Effector CD8-positive, alpha-beta T cell (primary cell): ENCODE results near the gene TPO.
"Not testable (repeated sequence)": the region's sequence is repeated elsewhere in the genome, so short reads cannot be mapped to it uniquely, and the experiment has no call there.

Experiments
- DNase-seq: peaks from one replicate; lab custom pipeline; 2025; lab: John Stamatoyannopoulos, UW

Gene TPO

DNA sequence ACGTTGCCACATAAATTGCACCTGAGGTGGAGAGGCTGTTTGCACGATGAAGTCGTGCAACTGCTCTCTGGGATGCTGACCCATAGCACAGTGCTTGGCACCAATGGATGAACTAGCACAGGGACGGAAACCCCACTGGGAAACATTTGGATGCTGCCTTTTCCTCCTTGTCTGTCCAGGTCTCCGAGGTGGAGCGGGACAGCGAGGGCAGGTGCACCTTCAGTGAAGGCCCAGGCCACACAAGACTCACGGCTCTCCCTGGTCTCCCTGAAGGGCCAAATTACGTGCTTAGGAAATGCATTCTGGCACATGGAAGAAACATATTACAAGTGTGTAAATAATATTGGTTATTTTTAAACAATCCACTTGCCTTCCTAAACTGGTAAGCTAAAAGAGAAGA lies 70.3 kb downstream of the TPO start:
- no peak for DNase-seq

DNA sequence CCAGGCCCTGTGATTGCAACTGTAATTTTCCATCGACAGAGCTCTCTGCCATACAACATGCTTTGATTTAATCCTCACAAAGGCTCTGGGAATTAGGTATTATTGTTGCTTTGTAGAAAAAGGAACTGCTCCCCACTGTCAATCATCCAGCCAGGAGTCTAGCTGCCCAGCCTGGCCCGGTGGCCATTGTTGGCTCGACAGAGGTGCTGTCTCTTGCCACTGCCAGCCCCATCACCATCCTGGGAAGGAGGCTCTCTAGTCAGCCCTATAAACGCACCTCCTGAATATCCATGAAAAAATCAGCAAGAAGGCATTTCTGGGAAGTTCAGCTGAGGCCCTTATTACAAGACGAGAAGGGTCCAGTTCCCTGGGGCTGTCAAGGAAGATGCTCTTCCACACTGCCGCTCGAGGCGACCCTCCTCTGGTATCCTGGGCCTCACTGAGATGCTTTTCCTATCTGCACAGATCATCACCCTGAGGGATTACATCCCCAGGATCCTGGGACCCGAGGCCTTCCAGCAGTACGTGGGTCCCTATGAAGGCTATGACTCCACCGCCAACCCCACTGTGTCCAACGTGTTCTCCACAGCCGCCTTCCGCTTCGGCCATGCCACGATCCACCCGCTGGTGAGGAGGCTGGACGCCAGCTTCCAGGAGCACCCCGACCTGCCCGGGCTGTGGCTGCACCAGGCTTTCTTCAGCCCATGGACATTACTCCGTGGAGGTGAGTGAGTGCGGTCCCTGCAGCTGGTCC lies 71.0 kb downstream of the TPO start:
- no peak for DNase-seq

DNA sequence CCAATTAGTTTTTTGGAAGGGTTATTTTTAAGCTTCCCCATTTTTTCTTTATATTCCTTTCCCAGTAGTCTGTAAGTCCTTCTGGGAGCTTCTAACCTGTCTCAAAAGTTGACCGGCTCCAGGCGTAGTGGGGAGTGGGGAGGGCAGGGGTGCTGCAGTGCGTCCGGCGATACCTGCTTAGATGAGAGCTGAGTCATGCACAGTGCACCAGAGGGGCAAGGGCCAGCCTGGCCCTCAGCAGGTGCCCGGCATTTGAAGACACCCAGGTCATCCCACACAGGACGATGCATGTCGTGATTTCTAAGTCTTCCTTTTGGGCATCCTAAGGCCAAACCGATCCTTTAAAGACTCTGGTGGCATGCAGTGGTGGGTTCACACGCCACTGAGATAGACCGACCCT lies 73.4 kb downstream of the TPO start:
- no peak for DNase-seq

DNA sequence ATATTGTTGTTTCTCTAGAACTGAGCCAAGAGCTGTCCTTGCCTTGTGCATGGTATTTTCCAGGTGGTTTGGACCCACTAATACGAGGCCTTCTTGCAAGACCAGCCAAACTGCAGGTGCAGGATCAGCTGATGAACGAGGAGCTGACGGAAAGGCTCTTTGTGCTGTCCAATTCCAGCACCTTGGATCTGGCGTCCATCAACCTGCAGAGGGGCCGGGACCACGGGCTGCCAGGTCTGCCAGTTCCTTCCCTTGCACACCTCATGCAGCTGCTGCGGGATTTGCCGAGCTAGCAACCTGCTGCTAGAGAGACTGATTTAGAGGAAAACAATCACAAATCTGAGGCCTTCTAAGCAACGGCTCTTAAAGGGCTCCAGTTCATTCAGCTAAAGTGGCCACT lies 74.5 kb downstream of the TPO start:
- DNase-seq: no peak

DNA sequence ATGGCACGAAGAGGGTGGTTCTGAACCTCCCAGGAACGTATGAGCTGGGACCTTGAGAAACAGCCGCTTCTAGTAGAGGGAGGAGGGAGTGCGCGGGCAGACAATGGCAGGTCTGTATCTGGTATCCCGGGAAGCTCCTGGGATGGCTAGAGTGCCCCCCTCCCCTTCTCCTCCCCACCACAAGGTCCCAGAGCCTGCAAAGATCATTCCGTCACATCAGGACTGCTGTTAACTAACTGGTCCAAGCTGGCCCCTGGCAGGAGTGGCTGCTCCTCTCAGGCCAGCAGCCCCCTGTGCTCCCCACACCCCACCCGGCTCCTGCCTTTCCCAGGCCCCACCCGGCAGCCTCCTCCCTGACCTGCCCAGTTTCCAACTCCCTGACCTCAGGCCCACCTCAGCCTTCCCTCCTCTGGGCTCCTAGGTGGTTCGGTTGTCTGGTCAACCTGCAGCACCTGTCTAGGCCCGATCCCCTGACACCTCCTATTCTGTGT lies 75.0 kb downstream of the TPO start:
- DNase-seq: no peak

DNA sequence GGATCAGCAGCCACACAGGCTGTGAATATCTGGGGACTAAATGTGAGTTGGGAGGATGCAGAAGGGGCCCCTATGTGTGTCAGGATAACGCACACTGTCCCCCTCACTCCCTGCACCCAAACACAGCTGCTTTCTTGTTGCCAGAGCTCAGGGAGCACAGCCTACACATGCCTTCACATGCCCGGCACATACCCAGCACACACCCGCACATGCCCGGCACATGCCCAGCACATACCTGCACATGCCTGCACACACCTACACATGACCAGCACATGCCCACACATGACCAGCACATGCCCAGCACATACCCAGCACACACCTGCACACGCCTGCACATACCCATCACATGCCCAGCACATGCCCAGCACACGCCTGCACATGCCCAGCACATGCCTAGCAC lies 75.6 kb downstream of the TPO start:
- DNase-seq: no peak

DNA sequence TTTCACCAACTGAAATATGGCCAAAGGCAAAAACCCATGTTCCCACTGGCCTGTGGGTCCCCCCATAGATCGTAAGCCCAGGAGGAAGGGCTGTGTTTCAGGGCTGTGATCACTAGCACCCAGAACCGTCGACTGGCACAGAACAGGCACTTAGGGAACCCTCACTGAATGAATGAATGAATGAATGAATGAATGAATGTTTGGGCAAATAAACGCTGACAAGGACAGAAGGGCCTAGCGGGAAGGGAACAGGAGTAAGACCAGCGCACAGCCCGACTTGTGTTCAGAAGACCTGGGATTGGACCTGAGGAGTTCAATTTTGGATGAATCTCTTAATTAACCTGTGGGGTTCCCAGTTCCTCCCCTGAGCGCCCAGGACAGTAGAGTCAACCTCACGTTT lies 76.2 kb downstream of the TPO start:
- no peak for DNase-seq

DNA sequence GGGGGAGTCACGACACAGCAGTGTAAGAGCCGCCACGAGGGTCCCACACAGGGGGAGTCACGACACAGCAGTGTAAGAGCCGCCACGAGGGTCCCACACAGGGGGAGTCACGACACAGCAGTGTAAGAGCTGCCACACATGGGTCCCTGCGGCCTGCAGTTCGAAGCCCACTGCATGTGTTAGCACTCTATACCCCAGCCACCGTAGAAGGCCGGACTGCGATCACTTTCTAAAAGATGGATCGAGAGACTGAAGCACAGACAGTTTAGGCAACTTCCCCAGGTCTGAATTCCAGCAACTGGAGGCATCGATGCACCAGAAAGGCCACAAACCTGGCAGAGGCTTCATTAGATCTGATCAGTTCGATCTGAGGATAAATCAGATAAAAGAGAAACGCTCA lies 77.1 kb downstream of the TPO start:
- DNase-seq: not testable (repeated sequence)

DNA sequence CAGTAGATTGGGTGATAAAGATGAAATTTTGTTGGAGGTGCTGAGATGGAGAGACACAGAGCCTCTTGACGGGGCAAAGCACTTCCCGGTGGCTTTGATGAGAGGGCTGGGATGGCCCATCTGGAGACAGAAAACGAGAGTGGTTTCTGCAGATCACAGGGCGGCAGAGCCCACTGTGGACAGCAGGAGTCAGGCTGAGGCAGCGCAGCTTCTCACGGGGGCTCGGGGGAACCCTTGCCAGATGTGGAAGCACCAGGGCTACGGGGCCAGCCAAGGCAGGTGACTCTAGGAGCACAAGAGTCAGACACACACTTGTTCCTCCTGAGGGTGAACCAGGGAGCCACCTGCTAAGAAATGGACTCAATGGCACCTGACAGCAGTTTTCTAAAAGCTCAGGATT lies 78.5 kb downstream of the TPO start:
- DNase-seq: no peak

DNA sequence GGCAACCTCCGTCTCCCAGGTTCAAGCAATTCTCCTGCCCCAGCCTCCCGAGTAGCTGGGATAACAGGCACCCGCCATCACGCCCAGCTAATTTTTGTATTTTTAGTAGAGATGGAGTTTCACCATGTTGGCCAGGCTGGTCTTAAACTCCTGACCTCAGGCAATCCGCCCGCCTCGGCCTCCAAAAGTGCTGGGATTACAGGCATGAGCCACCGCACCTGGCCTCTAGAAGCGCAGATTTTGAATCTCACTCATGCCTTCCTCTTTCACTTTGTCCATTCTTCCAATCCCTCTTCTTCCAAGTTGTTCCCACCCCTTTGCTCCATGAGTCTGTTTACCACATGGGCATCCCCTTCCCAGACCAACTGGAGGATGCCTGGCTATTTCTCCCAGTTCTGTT lies 79.0 kb downstream of the TPO start:
- DNase-seq: not testable (repeated sequence)

DNA sequence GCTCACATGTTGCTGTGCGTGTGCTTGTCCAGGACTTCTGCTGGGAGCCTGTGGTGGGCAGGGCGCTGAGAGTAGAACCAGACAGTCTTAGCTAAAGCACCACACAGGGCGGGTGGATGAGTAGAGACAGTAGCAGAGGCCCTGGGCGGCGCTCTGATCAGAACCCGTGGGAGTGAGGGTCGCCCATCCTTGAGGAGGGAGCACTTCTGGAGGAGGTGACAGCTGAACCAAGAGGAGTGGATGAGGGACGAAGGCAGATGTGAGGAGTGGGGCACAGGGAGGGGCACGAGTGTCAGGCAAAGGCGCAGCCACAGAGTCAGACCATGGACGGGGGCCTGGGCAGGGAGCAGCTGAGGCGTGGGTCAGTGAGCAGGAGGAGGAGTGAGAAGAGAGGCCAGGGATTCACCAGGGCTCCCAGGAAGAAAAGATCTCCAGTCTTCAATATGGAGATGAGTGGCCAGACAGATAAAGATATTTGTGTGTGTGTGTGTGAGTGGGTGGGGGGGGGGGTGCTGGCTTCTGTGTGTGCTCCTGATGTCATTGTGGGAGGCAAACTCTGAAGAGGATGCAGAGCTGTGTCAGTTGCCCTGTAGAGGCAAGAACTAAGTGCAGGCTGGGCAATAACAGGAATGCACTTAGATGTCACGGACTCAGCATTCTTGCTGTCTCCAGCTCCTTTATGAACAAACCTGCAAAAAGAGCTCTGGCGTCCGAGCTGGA lies 79.6 kb downstream of the TPO start:
- no peak for DNase-seq

DNA sequence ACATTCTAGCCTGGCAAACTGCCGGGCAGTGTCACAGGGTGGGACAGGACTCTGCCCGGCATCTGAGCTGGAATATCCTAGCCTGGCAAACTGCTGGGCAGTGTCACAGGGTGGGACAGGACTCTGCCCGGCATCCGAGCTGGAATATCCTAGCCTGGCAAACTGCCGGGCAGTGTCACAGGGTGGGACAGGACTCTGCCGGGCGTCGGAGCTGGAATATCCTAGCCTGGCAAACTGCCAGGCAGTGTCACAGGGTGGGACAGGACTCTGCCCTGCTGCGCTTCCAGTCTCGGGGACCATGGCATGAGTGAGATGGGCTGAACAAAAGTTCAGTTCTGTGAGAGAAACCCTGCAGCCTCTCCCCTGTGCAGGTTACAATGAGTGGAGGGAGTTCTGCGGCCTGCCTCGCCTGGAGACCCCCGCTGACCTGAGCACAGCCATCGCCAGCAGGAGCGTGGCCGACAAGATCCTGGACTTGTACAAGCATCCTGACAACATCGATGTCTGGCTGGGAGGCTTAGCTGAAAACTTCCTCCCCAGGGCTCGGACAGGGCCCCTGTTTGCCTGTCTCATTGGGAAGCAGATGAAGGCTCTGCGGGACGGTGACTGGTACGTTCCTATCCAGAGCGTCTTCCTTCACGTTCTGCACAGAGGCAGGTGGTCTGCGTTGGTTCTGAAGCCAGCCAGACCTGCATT lies 80.3 kb downstream of the TPO start:
- no peak for DNase-seq

DNA sequence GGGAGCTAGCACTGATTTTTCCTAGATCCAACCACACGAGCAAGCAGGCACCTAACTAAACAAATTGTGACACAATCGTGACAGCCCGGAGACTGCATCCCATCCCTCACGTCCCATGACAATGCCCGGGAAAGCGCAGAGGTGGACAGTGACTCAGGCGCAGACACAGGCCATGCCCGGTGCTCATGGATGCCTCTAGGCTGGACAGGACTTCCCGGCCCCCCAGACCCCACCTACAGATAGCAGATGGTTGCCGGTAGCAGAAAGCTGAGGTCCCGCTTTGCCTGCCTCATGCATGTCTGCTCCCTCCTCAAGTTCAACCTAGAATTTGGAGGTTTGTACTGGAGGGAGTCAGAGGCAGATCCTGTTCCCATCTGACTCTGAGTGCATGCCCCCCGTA lies 81.0 kb downstream of the TPO start:
- no peak for DNase-seq

DNA sequence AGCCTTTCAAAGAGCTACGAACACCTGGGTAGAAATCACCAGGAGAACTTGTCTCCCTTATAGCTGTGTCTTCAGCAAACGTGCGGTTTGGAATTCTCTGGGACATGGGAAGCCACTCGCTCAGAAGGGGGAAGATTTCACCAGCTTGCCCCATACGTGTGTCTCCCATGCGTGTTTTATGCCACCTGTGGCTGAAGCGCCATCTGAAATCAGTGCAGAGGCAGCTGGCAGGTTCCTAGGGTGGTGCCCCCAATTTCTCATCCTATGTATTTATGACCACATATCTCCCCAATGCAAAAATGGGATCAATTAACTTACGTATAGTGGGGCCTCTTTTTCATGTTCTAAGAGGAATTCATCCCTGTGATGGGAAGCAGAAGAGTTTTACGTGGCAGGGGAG lies 81.6 kb downstream of the TPO start:
- no peak for DNase-seq

DNA sequence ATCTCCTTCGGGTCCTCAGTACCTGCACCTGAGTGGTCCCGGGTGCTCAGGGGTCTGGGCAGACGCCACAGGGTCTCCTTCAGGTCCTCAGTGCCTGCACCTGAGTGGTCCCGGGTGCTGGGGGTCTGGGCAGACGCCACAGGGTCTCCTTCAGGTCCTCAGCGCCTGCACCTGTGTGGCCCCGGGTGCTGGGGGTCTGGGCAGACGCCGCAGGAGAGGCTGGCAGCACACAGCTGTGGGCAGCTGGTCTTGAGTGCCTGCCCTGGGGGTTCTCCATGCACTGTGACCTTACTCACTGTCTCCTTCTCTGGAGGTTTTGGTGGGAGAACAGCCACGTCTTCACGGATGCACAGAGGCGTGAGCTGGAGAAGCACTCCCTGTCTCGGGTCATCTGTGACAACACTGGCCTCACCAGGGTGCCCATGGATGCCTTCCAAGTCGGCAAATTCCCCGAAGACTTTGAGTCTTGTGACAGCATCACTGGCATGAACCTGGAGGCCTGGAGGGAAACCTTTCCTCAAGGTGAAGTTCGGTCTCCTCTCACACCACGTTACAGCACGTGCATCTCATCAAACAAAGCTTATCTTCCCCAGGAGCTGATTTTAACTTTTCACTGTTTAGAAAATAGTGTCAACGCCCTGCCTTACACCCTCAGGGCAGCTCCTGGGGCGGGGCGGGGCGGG lies 82.6 kb downstream of the TPO start:
- DNase-seq: no peak

DNA sequence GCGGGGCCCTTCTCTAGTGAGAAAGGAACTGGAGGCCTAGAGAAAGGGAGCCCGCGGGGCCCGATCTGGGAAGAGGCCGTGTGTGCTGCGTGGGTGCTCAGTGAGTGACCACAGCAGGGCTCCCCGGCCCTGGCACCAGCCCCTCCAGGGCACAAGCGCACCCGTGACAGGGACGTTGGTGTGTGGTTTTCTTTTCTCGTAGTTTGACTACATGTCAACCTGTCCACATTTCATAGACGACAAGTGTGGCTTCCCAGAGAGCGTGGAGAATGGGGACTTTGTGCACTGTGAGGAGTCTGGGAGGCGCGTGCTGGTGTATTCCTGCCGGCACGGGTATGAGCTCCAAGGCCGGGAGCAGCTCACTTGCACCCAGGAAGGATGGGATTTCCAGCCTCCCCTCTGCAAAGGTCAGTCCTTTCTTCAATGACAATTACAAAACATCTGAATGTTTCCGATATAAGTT lies 83.1 kb downstream of the TPO start:
- DNase-seq: no peak

DNA sequence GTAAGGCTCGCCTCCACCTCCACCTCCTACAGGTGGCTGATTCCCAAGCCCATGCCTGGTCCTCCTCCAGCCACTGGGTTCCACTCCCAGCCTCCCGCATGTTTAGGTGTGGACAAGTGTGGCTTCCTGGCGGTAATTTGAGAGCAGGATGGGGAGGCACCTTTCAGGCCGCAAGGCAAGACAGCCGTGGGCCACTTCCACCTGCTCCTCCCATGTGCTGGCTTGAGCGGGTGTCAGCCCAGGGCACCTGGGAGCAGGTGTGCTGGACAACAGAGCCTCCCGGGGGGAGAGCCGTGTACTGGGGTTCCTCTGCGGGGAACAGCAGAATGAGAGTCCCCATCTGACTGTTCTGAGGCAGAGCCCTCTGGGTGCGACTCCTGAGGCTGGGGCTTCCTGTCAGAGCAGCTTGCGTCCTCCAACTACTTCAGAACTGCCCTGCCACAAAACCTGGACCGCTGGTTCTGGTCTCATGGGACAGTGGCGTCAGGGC lies 83.9 kb downstream of the TPO start:
- no peak for DNase-seq

DNA sequence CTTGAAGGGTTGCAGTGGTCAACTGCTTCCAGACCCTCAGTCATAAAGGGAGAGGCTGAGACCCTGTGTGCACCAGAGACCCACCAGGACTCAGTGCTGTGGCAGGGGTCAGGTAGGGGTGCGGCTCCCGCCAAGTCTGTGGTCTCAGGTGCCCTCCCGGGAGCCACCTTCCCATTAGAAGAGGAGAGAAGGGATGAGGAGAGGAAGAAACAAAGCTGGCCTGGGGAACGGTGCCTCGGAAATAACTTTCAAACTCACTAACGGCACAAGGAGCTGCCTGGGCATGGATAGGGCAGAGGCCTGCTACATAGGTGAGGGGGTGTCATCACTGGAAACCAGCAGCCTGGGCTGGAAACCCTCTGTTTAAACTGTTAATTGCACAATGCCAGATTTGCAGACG lies 84.9 kb downstream of the TPO start:
- no peak for DNase-seq

DNA sequence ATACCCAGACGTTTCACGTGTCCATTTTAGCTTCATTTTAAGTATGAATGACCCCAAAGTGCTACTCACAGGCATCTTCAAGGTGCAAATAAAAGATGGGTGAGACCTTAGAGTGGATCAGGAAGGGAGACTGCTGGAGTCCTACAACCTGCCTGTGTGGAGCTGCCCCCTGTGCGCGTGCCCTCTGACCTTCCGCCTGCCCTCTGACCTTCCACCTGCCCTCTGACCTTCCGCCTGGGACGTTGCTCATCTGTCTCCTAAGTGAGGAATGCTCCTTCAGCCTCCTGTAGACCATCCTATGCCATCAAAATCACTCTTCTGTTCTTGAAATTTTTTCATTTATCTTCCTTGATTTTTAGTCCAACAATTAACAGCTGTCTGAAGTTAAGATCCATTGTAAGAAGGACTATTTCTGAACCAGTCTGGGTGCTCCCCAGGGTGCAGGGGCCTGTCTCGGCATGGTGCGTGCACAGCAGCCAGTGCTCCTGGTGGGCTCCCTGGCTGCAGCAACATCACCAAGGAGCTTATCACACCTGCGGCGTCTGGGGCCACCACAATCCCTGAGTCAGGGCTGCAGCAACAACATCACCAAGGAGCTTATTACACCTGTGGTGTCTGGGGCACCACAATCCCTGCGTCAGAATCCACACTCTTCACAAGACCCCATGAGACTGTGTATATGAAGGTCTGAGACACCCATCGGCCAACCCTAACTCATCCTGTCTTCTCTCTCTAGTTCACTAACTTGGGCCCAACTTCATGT lies 86.0 kb downstream of the TPO start:
- no peak for DNase-seq

DNA sequence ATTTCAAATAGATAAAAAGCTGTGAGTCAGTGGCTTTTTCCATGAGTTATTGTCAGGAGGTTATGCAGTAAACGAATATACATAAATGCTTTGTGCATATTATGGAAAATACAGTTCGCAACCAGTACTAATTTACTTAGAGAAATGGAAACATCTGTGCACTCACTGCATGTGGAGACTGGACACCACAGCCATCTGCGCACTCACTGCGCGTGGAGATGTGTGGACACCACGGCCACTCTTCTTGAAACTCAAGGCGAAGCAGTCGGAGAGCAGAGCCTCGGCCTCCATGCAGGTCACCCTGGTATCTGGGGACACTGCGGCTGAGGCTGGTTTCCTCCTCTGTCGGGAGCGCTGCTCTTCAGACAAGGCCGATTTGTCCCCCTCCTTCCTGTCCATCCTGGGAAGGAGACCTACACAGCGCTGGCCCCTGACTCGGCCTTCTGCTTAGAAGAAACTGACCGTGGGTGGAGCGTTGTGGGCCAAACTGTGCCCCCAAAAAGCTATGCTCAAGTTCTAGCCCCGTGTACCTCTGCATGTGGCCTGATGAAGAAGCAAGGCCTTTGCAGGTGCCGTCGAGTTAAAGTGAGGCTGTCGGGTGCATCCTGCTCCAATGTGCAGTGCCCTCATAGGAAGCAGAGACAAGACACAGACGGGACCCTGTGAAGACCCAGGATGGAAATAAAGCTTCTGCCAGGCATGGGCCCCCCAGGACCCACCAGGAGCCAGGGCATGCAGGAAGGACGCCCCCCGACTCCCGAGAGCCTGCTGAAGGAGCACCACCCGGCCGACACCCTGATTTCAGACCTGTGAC lies 88.0 kb downstream of the TPO start:
- DNase-seq: no peak
